ENCODE measurements around the gene FAU.
A peak's percentile ranks its signal among the peaks of the same experiment; 100 is the strongest.
"Not testable (repeated sequence)": the region's sequence is repeated elsewhere in the genome, so short reads cannot be mapped to it uniquely, and the experiment has no call there.

The FAU gene

GRCh38 chr11:65121865-65122696 lies at the start of gene FAU, which contains the start of gene MRPL49:
Gene FAU, minus strand, starts transcription at chr11:65122134. Its CDS starts 321 bp downstream, at chr11:65121813.
Gene MRPL49, plus strand, starts transcription at chr11:65122321. Its CDS starts 26 bp downstream, at chr11:65122347.
- DNase-seq: peak; percentile 99

GRCh38 chr11:65170058-65170534 lies 48.2 kb upstream of the FAU start, which contains the start of gene SPDYC:
Gene SPDYC, plus strand, starts transcription at chr11:65170233. Its CDS starts 1,125 bp downstream, at chr11:65171358.
- DNase-seq: no peak

GRCh38 chr11:65169164-65169641 lies 47.3 kb upstream of the FAU start:
- no peak for DNase-seq

- DNase-seq: no peak
These were observed 45.7 kb upstream of the FAU start for GRCh38 chr11:65167656-65168055.

GRCh38 chr11:65166893-65167292 lies 45.0 kb upstream of the FAU start:
- no peak for DNase-seq

GRCh38 chr11:65165410-65166317 lies 43.7 kb upstream of the FAU start:
- no peak for DNase-seq

- DNase-seq: no peak
These were observed 41.8 kb upstream of the FAU start for GRCh38 chr11:65163684-65164083.

GRCh38 chr11:65160643-65161042 lies 38.7 kb upstream of the FAU start:
- DNase-seq: no peak

GRCh38 chr11:65159012-65159411 lies 37.1 kb upstream of the FAU start:
- no peak for DNase-seq

- no peak for DNase-seq
These were observed 35.4 kb upstream of the FAU start for GRCh38 chr11:65157336-65157735.

GRCh38 chr11:65156926-65157325 lies 35.0 kb upstream of the FAU start:
- no peak for DNase-seq

- no peak for DNase-seq
These were observed 34.3 kb upstream of the FAU start for GRCh38 chr11:65156256-65156655.

- DNase-seq: no peak
These were observed 30.2 kb upstream of the FAU start for GRCh38 chr11:65152122-65152521.

GRCh38 chr11:65151331-65151899 lies 29.5 kb upstream of the FAU start:
- no peak for DNase-seq

- DNase-seq: peak; percentile 60
These were observed 28.8 kb upstream of the FAU start for GRCh38 chr11:65150509-65151299.

GRCh38 chr11:65150131-65150508 lies 28.2 kb upstream of the FAU start:
- DNase-seq: not testable (repeated sequence)

GRCh38 chr11:65148657-65149056 lies 26.7 kb upstream of the FAU start:
- DNase-seq: no peak

GRCh38 chr11:65147352-65148075 lies 25.6 kb upstream of the FAU start:
- DNase-seq: no peak

GRCh38 chr11:65141896-65142494 lies 20.1 kb upstream of the FAU start:
- DNase-seq: no peak

- DNase-seq: no peak
These were observed 14.7 kb upstream of the FAU start for GRCh38 chr11:65136515-65137096.
